ENCODE measurements around the gene RPL3.

RPL3 gene

DNA sequence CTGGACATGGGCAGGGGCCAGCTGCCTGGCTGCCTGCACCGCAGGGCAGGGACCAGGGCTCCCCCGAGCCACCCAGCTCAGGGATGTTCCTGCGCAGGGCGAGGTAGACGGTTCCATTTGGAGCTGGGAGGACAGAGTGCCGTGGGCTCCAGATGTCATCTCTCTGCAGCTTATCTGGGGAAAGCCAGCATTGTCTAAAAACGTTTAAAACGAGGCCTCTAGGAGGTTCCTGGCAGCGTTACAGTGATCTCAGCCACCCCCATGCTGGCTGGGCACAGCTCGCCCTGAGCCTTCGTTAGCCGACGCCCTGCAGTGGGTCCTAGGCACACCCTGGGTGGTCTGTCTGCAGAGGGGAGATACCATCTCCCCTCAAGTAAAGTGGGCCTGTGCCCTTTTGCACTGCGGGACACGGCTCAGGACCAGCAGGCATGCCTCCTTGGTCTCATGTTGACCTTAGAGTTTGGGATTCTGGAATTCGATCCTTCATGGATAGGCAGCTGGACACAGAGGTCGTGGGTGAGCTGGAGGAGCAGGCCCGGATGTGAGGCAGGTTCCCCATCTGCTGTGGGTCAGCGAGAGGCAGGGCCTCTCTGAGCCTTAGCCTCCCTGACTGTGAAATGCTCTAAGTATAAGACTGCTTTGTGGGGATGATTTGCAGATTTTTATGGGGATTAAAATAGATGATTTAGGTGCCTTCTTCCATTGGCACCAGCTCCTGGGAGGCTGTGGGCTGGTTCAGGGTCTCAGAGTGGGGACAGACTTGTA, 44.5 kb upstream of the RPL3 start:
- CTCF ChIA-PET = interaction anchor here (1.0 to 2.5 kb wide), 4 partner anchors 12 to 21 kb away, joined by 3 to 10 read pairs (median 5); no protein-coding TSS in a partner anchor
- DNase-seq = peak in 2 of 3 donors; percentile 49 to 69
- POLR2A ChIA-PET = interaction anchor here (0.6 kb wide), 1 partner anchor 153 kb away, joined by 3 read pairs; no protein-coding TSS in a partner anchor

DNA sequence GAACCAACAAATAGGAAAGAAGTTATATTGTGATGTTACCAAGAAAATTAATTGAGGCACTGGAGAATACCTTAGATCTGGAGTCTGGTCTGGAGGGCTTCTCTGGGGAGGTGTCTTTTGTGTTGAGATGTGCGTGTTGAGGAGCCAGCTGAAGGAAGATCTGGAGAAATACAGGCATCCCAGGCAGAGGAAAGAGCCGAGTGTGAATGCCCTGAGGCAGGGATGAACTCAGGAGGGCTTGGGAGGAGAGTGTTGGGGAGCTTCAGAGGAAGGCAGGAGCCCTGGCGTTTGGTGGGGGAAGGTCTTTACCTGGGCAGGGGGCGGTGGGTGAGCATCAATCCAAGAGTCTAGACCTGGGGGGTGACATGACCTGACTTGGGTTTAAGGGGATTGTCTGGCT, 43.5 kb upstream of the RPL3 start:
- Histone ChIP-seq H3K4me3 (ENCODE audit: control insufficient read depth in 1 of 7, extremely low read depth in 1 of 7, insufficient read depth in 4 of 7, low read depth in 2 of 7, low read length in 6 of 7) (no peak overlapping the region), H3K27me3 (replicated peaks in 2 of 5; ENCODE audit: control insufficient read depth in 4 of 5, insufficient read depth in 5 of 5, low read length in 4 of 5) (no peaks in the 10 kb centered on the region), H3K9me3 (ENCODE audit: control extremely low read depth in 1 of 5, control insufficient read depth in 4 of 5, insufficient read depth in 2 of 5, low read depth in 1 of 5, low read length in 4 of 5) (no peaks in the 10 kb centered on the region), H3K4me1 (ENCODE audit: control extremely low read depth in 1 of 4, control insufficient read depth in 4 of 4, insufficient read depth in 4 of 4, low read length in 3 of 4) (peaks cover 0 to 59% (median 40%) of the 10 kb centered on the region in 4 experiments), H3K27ac (ENCODE audit: insufficient read depth in 1 of 2, low read depth in 1 of 2, low read length in 2 of 2, poor library complexity in 1 of 2, severe bottlenecking in 2 of 2) (peak overlapping the region in 1 of 2 experiments; percentile 45), H3K36me3 (ENCODE audit: control insufficient read depth in 4 of 4, insufficient read depth in 4 of 4, low read length in 3 of 4) (peaks cover 0 to 34% (median 10%) of the 10 kb centered on the region in 4 experiments)
- DNase-seq = no peak
- POLR2A ChIA-PET = interaction anchor here (1.4 kb wide), 1 partner anchor 43 kb away, joined by 6 read pairs; the partner anchor contains the start of gene RPL3
- WGBS (ENCODE audit: insufficient coverage) = 97% methylated on average over 4 of the region's 4 CpGs
- CTCF ChIA-PET = interaction anchor here (2.5 kb wide), 1 partner anchor 20 kb away, joined by 10 read pairs; no protein-coding TSS in a partner anchor

More for the DNA sequence above, 44.5 kb upstream of the RPL3 start:
- WGBS (ENCODE audit: insufficient coverage) = 48% methylated on average over 17 of the region's 19 CpGs
- no peak overlapping the region for H3K4me3 ChIP-seq (ENCODE audit: control insufficient read depth in 1 of 7, extremely low read depth in 1 of 7, insufficient read depth in 4 of 7, low read depth in 2 of 7, low read length in 6 of 7)
- H3K27me3 ChIP-seq (replicated peaks in 2 of 5; ENCODE audit: control insufficient read depth in 4 of 5, insufficient read depth in 5 of 5, low read length in 4 of 5) = no peaks in the 10 kb centered on the region
- H3K4me1 ChIP-seq (ENCODE audit: control extremely low read depth in 1 of 4, control insufficient read depth in 4 of 4, insufficient read depth in 4 of 4, low read length in 3 of 4) = peaks cover 0 to 69% (median 50%) of the 10 kb centered on the region in 4 experiments
- peak overlapping the region in 1 of 2 experiments; percentile 45 for H3K27ac ChIP-seq (ENCODE audit: insufficient read depth in 1 of 2, low read depth in 1 of 2, low read length in 2 of 2, poor library complexity in 1 of 2, severe bottlenecking in 2 of 2)
- H3K36me3 ChIP-seq (ENCODE audit: control insufficient read depth in 4 of 4, insufficient read depth in 4 of 4, low read length in 3 of 4) = peaks cover 0 to 33% (median 5%) of the 10 kb centered on the region in 4 experiments
- H3K9me3 ChIP-seq (ENCODE audit: control extremely low read depth in 1 of 5, control insufficient read depth in 4 of 5, insufficient read depth in 2 of 5, low read depth in 1 of 5, low read length in 4 of 5) = no peaks in the 10 kb centered on the region

DNA sequence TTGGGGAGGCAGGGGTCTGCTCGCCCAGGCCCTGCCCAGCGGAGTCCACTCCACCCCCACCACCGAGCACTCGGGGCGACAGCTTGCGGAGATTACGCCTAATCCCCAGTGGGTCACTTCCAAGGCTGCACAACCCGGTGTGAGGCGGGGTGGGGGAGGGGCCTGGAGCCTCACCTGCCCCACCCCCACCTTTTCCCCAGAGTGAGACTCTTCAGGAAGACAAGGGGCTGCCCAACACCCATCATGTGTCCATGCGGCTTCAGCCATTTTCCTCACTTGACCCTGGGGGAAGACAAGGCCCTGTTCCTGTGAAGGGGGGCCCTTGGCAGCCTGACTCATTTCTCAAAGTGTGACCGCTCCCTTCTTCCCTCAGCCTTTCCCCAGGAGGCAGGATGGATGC, 42.8 kb upstream of the RPL3 start:
- Histone ChIP-seq H3K4me1 (ENCODE audit: control extremely low read depth in 1 of 4, control insufficient read depth in 4 of 4, insufficient read depth in 4 of 4, low read length in 3 of 4) (peaks cover 0 to 53% (median 34%) of the 10 kb centered on the region in 4 experiments), H3K27me3 (replicated peaks in 2 of 5; ENCODE audit: control insufficient read depth in 4 of 5, insufficient read depth in 5 of 5, low read length in 4 of 5) (no peaks in the 10 kb centered on the region), H3K4me3 (ENCODE audit: control insufficient read depth in 1 of 7, extremely low read depth in 1 of 7, insufficient read depth in 4 of 7, low read depth in 2 of 7, low read length in 6 of 7) (no peak overlapping the region), H3K9me3 (ENCODE audit: control extremely low read depth in 1 of 5, control insufficient read depth in 4 of 5, insufficient read depth in 2 of 5, low read depth in 1 of 5, low read length in 4 of 5) (no peaks in the 10 kb centered on the region), H3K27ac (ENCODE audit: insufficient read depth in 1 of 2, low read depth in 1 of 2, low read length in 2 of 2, poor library complexity in 1 of 2, severe bottlenecking in 2 of 2) (no peak overlapping the region), H3K36me3 (ENCODE audit: control insufficient read depth in 4 of 4, insufficient read depth in 4 of 4, low read length in 3 of 4) (peaks cover 0 to 32% (median 10%) of the 10 kb centered on the region in 4 experiments)
- 71% methylated on average over 3 of the region's 11 CpGs for WGBS (ENCODE audit: insufficient coverage)
- no peak for DNase-seq
- ChIA-PET POLR2A (interaction anchor here (0.6 to 1.4 kb wide), 2 partner anchors 43 to 237 kb away, joined by 4 to 6 read pairs; partner anchors contain the start of gene RPL3), CTCF (no interaction called here)

DNA sequence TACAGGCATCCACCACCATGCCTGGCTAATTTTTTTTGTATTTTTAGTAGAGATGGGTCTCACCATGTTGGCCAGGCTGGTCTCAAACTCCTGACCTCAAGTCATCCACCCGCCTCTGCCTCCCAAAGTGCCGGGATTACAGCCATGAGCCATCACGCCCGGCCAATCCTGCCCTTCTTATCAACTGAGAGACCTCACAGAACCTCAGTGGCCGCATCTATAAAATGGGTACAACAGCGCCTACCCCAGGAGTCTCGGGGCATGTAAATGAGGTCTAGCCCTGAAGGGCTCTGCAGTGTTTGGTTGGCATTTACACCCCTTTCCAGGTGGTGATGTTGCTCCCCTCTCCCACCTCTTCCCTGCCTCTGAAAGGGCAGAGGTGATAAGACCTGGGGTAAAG, 42.1 kb upstream of the RPL3 start:
- H3K36me3 ChIP-seq (ENCODE audit: control insufficient read depth in 4 of 4, insufficient read depth in 4 of 4, low read length in 3 of 4) = peaks cover 4 to 32% (median 10%) of the 10 kb centered on the region in 4 experiments
- no peak for DNase-seq
- H3K27me3 ChIP-seq (replicated peaks in 2 of 5; ENCODE audit: control insufficient read depth in 4 of 5, insufficient read depth in 5 of 5, low read length in 4 of 5) = no peaks in the 10 kb centered on the region
- no peaks in the 10 kb centered on the region for H3K9me3 ChIP-seq (ENCODE audit: control extremely low read depth in 1 of 5, control insufficient read depth in 4 of 5, insufficient read depth in 2 of 5, low read depth in 1 of 5, low read length in 4 of 5)
- ChIA-PET POLR2A (no interaction called here), CTCF (no interaction called here)
- 98% methylated on average over 6 of the region's 7 CpGs for WGBS (ENCODE audit: insufficient coverage)
- peaks cover 0 to 45% (median 26%) of the 10 kb centered on the region in 4 experiments for H3K4me1 ChIP-seq (ENCODE audit: control extremely low read depth in 1 of 4, control insufficient read depth in 4 of 4, insufficient read depth in 4 of 4, low read length in 3 of 4)
- no peak overlapping the region for H3K4me3 ChIP-seq (ENCODE audit: control insufficient read depth in 1 of 7, extremely low read depth in 1 of 7, insufficient read depth in 4 of 7, low read depth in 2 of 7, low read length in 6 of 7)
- H3K27ac ChIP-seq (ENCODE audit: insufficient read depth in 1 of 2, low read depth in 1 of 2, low read length in 2 of 2, poor library complexity in 1 of 2, severe bottlenecking in 2 of 2) = no peak overlapping the region

DNA sequence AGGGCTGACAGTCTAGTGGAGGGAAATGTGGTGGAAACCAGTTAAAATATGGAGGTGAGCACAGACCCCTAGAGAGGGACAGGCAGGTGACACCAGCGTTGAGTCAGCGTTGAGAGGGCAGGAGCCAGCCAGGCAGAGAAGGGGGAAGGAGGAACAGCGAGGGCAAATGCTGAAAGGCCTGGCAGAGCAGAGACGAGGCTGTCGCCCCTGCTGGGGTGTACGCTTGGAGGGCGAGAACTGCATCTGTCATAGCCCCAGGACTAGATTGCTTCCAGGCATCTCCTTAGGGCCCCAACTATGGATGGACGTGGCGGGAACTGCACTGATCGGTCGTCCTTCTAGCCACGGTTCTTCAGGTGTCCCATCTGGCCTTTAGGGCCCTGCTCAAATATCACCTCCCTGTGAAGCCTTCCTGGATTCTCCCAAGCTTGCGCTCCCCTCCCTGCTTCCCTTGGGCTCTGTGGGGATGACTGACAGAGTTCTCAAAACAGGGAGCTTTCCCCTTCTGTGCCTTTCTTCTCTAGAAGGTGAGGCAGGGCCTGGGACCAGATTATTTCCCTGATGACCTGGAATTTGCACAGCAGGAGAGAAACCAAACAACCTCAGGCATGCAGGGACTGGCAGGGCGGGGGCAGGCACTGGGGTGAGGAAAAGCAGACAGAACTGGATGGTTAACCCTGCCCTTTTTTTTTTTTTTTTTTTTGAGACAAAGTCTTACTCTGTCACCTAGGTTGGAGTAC, 41.4 kb upstream of the RPL3 start:
- no peak for DNase-seq
- Histone ChIP-seq H3K36me3 (ENCODE audit: control insufficient read depth in 4 of 4, insufficient read depth in 4 of 4, low read length in 3 of 4) (peaks cover 5 to 32% (median 10%) of the 10 kb centered on the region in 4 experiments), H3K9me3 (ENCODE audit: control extremely low read depth in 1 of 5, control insufficient read depth in 4 of 5, insufficient read depth in 2 of 5, low read depth in 1 of 5, low read length in 4 of 5) (no peaks in the 10 kb centered on the region), H3K4me1 (ENCODE audit: control extremely low read depth in 1 of 4, control insufficient read depth in 4 of 4, insufficient read depth in 4 of 4, low read length in 3 of 4) (peaks cover 0 to 44% (median 25%) of the 10 kb centered on the region in 4 experiments), H3K27ac (ENCODE audit: insufficient read depth in 1 of 2, low read depth in 1 of 2, low read length in 2 of 2, poor library complexity in 1 of 2, severe bottlenecking in 2 of 2) (no peak overlapping the region), H3K27me3 (replicated peaks in 2 of 5; ENCODE audit: control insufficient read depth in 4 of 5, insufficient read depth in 5 of 5, low read length in 4 of 5) (no peaks in the 10 kb centered on the region), H3K4me3 (ENCODE audit: control insufficient read depth in 1 of 7, extremely low read depth in 1 of 7, insufficient read depth in 4 of 7, low read depth in 2 of 7, low read length in 6 of 7) (no peak overlapping the region)
- ChIA-PET POLR2A (no interaction called here), CTCF (no interaction called here)
- WGBS (ENCODE audit: insufficient coverage) = 97% methylated on average over 13 of the region's 14 CpGs

DNA sequence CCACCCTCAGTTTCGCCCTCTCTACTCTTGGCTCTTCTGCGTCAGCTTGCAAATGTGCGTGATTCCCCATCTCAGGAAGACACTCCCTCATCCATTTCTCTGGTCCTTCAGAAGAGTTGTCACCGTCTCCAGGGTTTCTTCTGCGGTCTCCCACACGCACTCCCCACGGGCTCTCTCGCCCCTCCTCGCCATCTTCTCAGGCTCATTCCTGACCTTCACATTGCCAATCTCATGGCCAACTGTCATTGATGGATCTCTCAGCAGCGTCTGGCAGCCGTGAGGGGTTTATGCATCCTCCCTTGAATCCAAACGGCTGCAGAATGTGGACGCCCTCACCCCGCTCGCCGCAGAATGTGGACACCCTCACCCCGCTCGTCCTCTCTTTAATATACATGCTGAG, 40.8 kb upstream of the RPL3 start:
- Histone ChIP-seq H3K4me3 (ENCODE audit: control insufficient read depth in 1 of 7, extremely low read depth in 1 of 7, insufficient read depth in 4 of 7, low read depth in 2 of 7, low read length in 6 of 7) (no peak overlapping the region), H3K36me3 (ENCODE audit: control insufficient read depth in 4 of 4, insufficient read depth in 4 of 4, low read length in 3 of 4) (peaks cover 5 to 31% (median 10%) of the 10 kb centered on the region in 4 experiments), H3K27me3 (replicated peaks in 2 of 5; ENCODE audit: control insufficient read depth in 4 of 5, insufficient read depth in 5 of 5, low read length in 4 of 5) (no peaks in the 10 kb centered on the region), H3K27ac (ENCODE audit: insufficient read depth in 1 of 2, low read depth in 1 of 2, low read length in 2 of 2, poor library complexity in 1 of 2, severe bottlenecking in 2 of 2) (no peak overlapping the region), H3K9me3 (ENCODE audit: control extremely low read depth in 1 of 5, control insufficient read depth in 4 of 5, insufficient read depth in 2 of 5, low read depth in 1 of 5, low read length in 4 of 5) (no peaks in the 10 kb centered on the region), H3K4me1 (ENCODE audit: control extremely low read depth in 1 of 4, control insufficient read depth in 4 of 4, insufficient read depth in 4 of 4, low read length in 3 of 4) (peaks cover 0 to 39% (median 19%) of the 10 kb centered on the region in 4 experiments)
- no peak for DNase-seq
- CTCF ChIA-PET = no interaction called here
- 96% methylated on average over 16 of the region's 18 CpGs for whole genome bisulfite sequencing (ENCODE audit: insufficient coverage)
- POLR2A ChIA-PET = no interaction called here

Data from common myeloid progenitor, CD34-positive (primary cell).